DMS114 treated with DMSO at 0.1 percent for 48 hours (cell line): ENCODE results near the gene ISYNA1.

Experiments used
- DNase-seq: peaks from one replicate; lab custom pipeline; 2025; ENCODE audit not compliant: unreplicated experiment; lab: John Stamatoyannopoulos, UW

Gene ISYNA1

GRCh38 chr19:18397242-18398202 is 40.4 kb downstream of the ISYNA1 start, which contains the start of gene LRRC25:
LRRC25 (minus strand) TSS chr19:18397622; CDS start chr19:18396963, 659 bp downstream.
- no peak for DNase-seq

GRCh38 chr19:18396471-18397241 is 41.3 kb downstream of the ISYNA1 start:
- no peak for DNase-seq

- no peak for DNase-seq
These were observed 44.1 kb downstream of the ISYNA1 start for GRCh38 chr19:18393836-18394235.

GRCh38 chr19:18392926-18393325 is 45.0 kb downstream of the ISYNA1 start:
- no peak for DNase-seq

- DNase-seq, result no peak
These were observed 45.5 kb downstream of the ISYNA1 start for GRCh38 chr19:18392417-18392816.

GRCh38 chr19:18391509-18392075 is 46.3 kb downstream of the ISYNA1 start:
- no peak for DNase-seq

- no peak for DNase-seq
These were observed 47.6 kb downstream of the ISYNA1 start for GRCh38 chr19:18390065-18390907.

GRCh38 chr19:18389726-18390064 is 48.2 kb downstream of the ISYNA1 start:
- DNase-seq, result no peak

GRCh38 chr19:18388960-18389725 is 48.8 kb downstream of the ISYNA1 start:
- no peak for DNase-seq

GRCh38 chr19:18388100-18388959 is 49.6 kb downstream of the ISYNA1 start:
- peak; percentile 58 for DNase-seq

GRCh38 chr19:18386543-18387271 is 51.2 kb downstream of the ISYNA1 start:
- no peak for DNase-seq

- DNase-seq, result no peak
These were observed 52.0 kb downstream of the ISYNA1 start, which contains the start of gene GDF15 for GRCh38 chr19:18385675-18386542. GDF15 (plus strand) TSS chr19:18386158; CDS start chr19:18386190, 32 bp downstream.

GRCh38 chr19:18385359-18385674 is 52.6 kb downstream of the ISYNA1 start:
- DNase-seq, result no peak

- no peak for DNase-seq
These were observed 53.2 kb downstream of the ISYNA1 start for GRCh38 chr19:18384775-18385174.
